ENCODE results near the gene RRAGC. TPM values are rescaled to one million over a fixed set of nuclear protein-coding genes. Genes with fewer than 3 reads are reported as not detected.

Gene RRAGC
- total RNA-seq, 6 donors from 2014 or later, result 9.0 to 30.8 (median 24.9) TPM

- peak overlapping the region in 3 of 4 donors; percentile 24 to 34 (median 32) for H3K4me3 ChIP-seq
- peaks cover 10 to 11% (median 10%) of the 10 kb centered on the region in 4 donors for H3K4me1 ChIP-seq
These were observed 55.9 kb downstream of the RRAGC start for GRCh38 chr1:38803647-38804046.

GRCh38 chr1:38800720-38801671 lies 58.6 kb downstream of the RRAGC start:
- Histone ChIP-seq H3K4me1 (peaks cover 10 to 11% (median 10%) of the 10 kb centered on the region in 4 donors), H3K27me3 (peaks cover 0 to 25% (median 7%) of the 10 kb centered on the region in 4 donors), H3K27ac (no peak overlapping the region), H3K9me3 (no peaks in the 10 kb centered on the region), H3K36me3 (no peaks in the 10 kb centered on the region), H3K4me3 (no peak overlapping the region)
- peak in 1 of 2 donors; percentile 63 for DNase-seq
- 76 to 81% methylated on average over 13 to 16 of the region's 16 CpGs for WGBS, 2 donors
- no peak for TF ChIP-seq CTCF (IDR thresholded peaks at IDR 0.05)
- TF ChIP-seq POLR2AphosphoS5 (IDR thresholded peaks at IDR 0.05), result no peak
- TF ChIP-seq POLR2A (IDR thresholded peaks at IDR 0.05), result no peak
- no peak for TF ChIP-seq EP300 (IDR thresholded peaks at IDR 0.05)
- ATAC-seq (ENCODE audit: low FRiP score in 2 of 2), result peak in 1 of 2 donors; percentile 15

More at GRCh38 chr1:38803647-38804046, 55.9 kb downstream of the RRAGC start:
- no peak for DNase-seq
- Histone ChIP-seq H3K27me3 (peaks cover 0 to 25% (median 7%) of the 10 kb centered on the region in 4 donors), H3K36me3 (no peaks in the 10 kb centered on the region), H3K27ac (no peak overlapping the region), H3K9me3 (no peaks in the 10 kb centered on the region)
- TF ChIP-seq POLR2A (IDR thresholded peaks at IDR 0.05), result no peak
- TF ChIP-seq EP300 (IDR thresholded peaks at IDR 0.05), result no peak
- TF ChIP-seq CTCF (IDR thresholded peaks at IDR 0.05), result no peak
- no peak for TF ChIP-seq POLR2AphosphoS5 (IDR thresholded peaks at IDR 0.05)
- ATAC-seq (ENCODE audit: low FRiP score in 2 of 2), result no peak
- WGBS, 2 donors, result 8 to 12% methylated on average over 8 of the region's 8 CpGs

DNA sequence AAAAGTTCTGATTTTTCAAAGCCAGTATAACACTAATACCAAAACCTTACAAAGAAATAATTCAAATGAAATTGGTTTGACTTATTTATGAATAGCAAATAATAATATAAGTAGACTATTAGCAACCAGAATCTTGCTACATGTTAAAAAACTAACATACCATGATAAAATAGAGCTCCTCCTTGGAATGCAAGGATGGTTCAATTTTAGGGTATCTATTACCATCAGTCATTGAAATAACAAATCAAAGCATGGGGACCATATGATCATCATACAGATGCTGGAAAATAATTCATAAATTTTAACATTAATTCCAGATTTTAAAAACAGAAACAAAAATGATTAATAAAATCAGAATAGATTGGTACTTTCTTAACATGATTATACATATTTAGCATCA lies 66.3 kb downstream of the RRAGC start:
- H3K4me1 ChIP-seq, result no peaks in the 10 kb centered on the region
- ATAC-seq (ENCODE audit: low FRiP score in 2 of 2), result no peak
- H3K9me3 ChIP-seq, result peaks cover 6 to 20% (median 18%) of the 10 kb centered on the region in 4 donors
- H3K27me3 ChIP-seq, result no peaks in the 10 kb centered on the region
- no peak for TF ChIP-seq POLR2AphosphoS5 (IDR thresholded peaks at IDR 0.05)
- no peak for TF ChIP-seq CTCF (IDR thresholded peaks at IDR 0.05)
- no peak for TF ChIP-seq EP300 (IDR thresholded peaks at IDR 0.05)
- TF ChIP-seq POLR2A (IDR thresholded peaks at IDR 0.05), result no peak
- H3K36me3 ChIP-seq, result no peaks in the 10 kb centered on the region
- H3K27ac ChIP-seq, result no peak overlapping the region
- H3K4me3 ChIP-seq, result no peak overlapping the region
- no peak for DNase-seq

GRCh38 chr1:38791892-38792291 lies 67.7 kb downstream of the RRAGC start:
- TF ChIP-seq CTCF (IDR thresholded peaks at IDR 0.05), result no peak
- no peak for TF ChIP-seq POLR2A (IDR thresholded peaks at IDR 0.05)
- TF ChIP-seq POLR2AphosphoS5 (IDR thresholded peaks at IDR 0.05), result no peak
- TF ChIP-seq EP300 (IDR thresholded peaks at IDR 0.05), result no peak
- no peaks in the 10 kb centered on the region for H3K36me3 ChIP-seq
- no peak overlapping the region for H3K27ac ChIP-seq
- H3K9me3 ChIP-seq, result peaks cover 6 to 20% (median 18%) of the 10 kb centered on the region in 4 donors
- H3K27me3 ChIP-seq, result no peaks in the 10 kb centered on the region
- no peak for ATAC-seq (ENCODE audit: low FRiP score in 2 of 2)
- H3K4me3 ChIP-seq, result no peak overlapping the region
- 56 to 71% methylated on average over 1 of the region's 1 CpG for WGBS, 2 donors
- no peak for DNase-seq
- no peaks in the 10 kb centered on the region for H3K4me1 ChIP-seq
